Left forelimb (tissue), 1 donor: ENCODE measurements around the gene THSD7A.
"Not testable (repeated sequence)": the region's sequence is repeated elsewhere in the genome, so short reads cannot be mapped to it uniquely, and the experiment has no call there.

ENCODE experiments used
- DNase-seq: peaks from one replicate; pipeline ENCODE4 v3.0.0-alpha.2; 2018; ENCODE audit warnings: low spot score

Gene THSD7A

GRCh38 chr7:11579141-11579540 is 252.9 kb downstream of the THSD7A start:
- DNase-seq = no peak

DNA sequence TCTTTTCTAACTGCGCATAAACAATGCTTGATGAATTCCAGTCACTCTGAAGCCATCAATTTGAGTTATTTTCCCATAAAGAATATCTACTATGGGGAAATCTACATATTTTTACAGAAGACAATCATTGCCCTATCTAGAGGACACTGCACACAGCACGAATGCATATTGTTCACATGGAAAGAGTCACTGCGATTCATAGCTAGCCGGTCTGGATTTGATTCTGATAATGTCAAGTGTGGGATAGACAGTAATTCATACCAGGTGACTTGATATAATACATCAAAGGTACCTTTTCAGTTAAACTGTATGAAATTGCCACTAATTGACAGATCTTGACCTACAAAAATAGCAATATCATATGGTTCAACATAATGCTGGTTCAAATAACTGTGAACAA is 255.7 kb downstream of the THSD7A start:
- no peak for DNase-seq

DNA sequence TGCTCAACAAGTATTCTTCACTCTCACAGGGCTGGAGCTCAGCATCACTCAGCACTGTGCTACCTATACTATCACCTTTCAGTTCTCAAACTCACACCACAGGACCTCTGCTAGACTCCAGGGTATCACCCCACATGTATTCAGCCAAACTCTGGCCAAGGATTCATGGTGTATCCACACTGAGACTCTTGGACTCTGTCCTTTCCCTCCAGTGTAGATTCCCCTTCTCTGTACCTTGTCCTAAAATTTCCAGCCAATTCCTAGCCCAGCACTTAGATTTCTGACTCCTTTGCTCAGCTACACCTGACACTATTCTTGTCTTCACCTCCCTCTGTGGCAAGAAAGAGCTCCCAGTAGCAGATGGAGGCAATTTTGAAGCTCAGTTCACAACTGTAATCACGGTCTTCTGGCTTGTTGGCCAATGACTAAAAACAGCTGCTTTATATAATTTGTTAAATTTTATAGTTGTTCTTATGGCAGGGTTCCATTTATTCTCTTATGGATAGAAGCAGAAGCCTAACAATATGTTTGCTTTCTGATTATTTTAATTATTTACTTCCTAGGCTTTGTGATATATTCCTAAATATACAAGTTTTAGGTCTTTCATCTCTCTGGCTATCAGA is 258.8 kb downstream of the THSD7A start:
- no peak for DNase-seq

GRCh38 chr7:11570922-11571550 is 261.0 kb downstream of the THSD7A start:
- DNase-seq = no peak

DNA sequence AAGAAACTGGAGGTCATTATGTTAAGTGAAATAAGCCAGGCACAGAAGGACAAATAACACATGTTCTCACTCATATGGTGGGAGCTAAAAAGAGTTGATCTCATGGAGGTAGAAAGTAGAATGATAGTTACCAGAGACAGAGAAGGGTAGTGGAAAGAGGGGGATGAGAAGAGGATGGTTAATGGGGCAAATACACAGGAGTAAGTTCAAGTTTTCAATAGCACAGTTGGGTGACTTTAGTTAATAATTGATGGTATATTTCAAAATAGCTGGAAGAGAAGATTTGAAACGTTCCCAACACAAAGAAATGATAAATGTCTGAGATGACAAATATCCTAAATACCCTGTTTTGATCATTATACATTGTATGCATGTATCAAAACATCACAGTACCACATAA is 261.8 kb downstream of the THSD7A start:
- no peak for DNase-seq

- DNase-seq = no peak
These were observed 264.4 kb downstream of the THSD7A start for GRCh38 chr7:11567571-11567970.

GRCh38 chr7:11557627-11558026 is 274.4 kb downstream of the THSD7A start:
- no peak for DNase-seq

DNA sequence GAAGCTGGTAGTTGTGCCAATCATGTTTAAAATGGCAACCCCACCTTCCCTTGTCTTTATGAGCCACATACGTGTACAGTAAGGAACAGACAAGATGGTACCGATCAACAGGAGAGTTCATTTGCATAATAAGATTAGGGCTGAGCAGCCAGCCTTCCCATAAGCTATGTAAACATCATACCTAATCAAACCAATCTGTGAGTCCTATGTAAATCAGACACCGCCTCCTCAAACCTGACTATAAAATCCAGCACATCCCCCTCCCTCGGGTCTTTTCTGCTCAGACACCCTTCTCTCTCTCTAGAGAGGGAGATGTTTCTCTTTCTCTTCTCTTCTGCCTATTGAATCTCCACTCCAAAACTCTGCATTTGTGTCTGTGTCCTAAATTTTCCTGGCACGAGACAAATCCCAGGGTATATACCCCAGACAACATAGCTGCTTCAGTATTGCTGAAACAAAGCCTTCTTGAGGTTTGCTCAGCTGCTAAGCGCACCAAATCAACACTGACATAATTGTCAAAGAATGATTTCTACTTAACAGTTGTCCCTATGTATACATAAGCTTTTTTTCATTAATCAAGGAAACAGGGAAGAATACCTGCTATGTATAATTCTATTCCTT is 279.2 kb downstream of the THSD7A start:
- DNase-seq = no peak

DNA sequence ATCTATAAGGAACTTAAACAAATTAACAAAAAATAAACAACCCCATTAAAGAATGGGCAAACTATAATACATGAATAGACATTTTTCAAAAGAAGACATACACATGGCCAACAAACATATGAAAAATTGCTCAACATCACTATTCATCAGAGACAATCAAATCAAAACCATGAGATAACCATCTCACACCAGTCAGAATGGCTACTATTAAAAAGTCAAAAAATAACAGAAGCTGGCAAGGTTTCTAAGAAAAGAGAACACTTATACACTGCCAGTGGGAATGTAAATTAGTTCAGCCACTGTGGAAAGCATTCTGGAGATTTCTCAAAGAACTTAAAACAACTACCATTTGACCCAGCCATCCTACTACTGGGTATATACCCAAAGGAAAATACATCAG is 280.5 kb downstream of the THSD7A start:
- DNase-seq = no peak

GRCh38 chr7:11548532-11548931 is 283.5 kb downstream of the THSD7A start:
- DNase-seq = no peak

- no peak for DNase-seq
These were observed 290.7 kb downstream of the THSD7A start for GRCh38 chr7:11541330-11541729.

DNA sequence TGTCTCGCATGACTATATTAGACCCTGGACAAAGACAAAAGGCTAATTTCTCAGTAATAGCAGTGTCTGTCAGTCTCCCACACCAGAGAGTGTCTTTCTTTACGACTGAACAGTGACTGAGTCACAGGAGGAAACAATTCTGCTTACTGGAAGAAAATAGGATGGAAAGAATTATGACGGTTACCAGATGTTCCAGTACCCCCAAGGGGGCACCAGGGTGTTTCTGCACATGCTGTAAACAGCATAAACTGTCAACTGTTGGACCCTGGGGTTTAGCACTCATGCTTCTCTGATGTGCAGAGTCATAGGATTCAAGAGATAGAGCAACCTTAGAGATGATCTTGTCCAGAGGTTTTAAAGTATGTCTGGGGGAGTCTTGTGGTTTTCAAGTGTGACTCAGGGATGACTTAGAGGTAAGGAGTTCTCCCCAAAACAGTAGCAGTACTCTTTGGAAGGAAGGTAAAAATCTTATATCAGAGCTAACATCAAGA is 291.7 kb downstream of the THSD7A start:
- DNase-seq = no peak

- no peak for DNase-seq
These were observed 292.1 kb downstream of the THSD7A start for GRCh38 chr7:11539853-11540252.

DNA sequence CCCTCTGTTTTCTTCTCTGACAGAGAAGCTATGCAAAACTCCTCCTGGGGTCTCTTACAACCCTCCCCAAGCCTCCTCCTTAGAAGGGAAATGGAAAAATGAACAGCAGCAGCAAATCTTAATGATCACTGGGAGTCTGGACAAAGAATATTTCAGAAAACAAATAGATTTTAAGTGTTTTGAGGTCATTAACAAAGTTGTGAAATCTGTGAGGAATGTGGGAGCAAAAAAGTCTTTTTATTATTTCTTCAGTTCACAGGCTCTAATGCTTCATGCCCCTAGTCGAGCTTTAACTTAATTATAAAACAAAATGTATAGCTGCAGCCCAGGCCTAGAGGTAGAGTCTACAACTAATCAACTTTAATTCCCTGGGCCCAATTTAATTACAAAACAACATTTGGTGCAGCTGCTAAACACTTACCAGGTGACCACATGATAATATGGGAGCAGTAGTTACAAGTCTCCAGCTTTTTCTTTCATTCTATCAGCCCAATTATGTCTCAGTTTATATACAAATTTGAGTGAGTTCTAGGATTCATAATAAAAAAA is 293.2 kb downstream of the THSD7A start:
- DNase-seq = no peak

GRCh38 chr7:11533229-11533820 is 298.7 kb downstream of the THSD7A start:
- DNase-seq = no peak

- DNase-seq = no peak
These were observed 302.6 kb downstream of the THSD7A start for GRCh38 chr7:11529382-11529781.

GRCh38 chr7:11527707-11528106 is 304.3 kb downstream of the THSD7A start:
- DNase-seq = no peak

DNA sequence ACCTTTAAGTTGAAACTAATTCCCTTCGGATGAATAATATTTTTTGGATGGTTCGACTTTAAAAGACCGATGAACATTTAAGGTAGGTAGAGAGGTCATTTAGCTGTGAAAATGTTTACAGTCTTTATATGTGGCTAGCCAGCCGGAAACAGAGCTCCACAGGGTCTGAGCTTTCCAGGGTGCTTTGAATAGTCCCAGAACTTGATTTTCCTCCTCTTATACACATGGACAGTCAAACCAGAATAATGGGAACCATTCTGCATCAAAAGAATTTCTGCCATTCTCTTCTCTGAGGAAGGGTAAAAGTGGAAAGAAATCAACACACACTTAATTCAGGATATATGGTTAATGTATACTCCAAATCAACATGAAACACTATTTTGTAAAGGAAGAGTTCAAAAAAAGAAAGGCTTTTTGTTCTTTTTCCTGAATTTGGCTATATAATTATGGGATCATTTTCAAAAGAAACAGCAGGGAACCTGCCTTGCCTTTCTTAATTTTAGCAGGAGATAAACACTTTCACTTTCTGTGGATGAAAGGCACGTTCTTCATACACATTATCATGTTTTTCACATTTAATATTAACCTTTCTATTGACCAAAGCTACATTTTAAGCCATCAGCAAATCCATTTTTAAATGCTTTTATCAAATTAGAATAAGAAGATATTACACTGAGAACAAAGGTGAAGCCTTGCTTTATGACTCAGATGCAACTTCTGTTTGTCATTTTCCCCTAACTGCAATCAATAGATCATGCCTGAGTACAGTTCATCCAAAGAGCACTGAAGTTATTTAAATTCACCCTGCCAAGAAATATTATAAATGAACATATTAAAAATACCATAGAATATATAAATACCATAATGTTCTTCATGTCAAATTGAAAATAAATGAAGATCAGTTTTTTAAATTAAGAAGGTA is 307.3 kb downstream of the THSD7A start:
- no peak for DNase-seq

GRCh38 chr7:11521964-11522499 is 310.0 kb downstream of the THSD7A start:
- DNase-seq = not testable (repeated sequence)

DNA sequence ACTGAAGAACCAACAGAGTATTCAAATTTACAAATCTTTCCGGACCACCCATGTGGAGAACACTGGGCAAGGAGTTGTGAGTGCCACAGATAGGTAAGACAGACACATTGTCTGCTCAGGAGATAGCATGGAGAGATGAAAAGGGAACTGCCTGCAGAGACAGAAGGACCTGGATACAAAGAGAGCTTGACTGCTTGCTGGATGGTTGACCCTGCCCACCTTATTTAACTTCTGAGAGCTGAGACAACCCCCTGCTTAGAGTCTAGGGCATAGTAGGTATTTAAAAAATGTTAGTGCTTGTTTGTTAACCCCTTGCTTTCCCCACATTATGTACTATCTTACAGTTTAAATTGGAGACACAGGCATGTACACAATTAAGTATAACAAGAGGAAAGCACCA is 314.1 kb downstream of the THSD7A start:
- no peak for DNase-seq

DNA sequence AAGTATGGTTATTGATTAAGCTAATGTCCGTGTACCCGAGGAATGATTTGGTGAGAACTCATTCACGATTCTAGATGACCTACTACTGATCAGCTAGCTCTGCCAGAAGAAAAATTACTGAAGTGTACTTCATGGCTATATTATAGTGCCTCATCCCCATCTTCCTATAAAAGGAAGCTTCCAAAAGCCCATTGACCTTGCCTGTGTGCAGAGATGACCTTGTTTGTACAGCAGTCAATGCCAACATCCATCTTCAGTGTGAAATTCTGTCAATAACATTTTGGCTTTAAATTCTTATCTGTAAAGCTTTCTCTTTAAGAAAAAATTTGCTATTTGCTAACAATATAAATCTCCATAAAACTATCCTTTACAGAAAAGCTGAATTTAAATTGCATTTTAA is 315.7 kb downstream of the THSD7A start:
- no peak for DNase-seq
